HL-60/S4 treated with phorbol 12-myristate 13-acetate at 8.2 ng/mL for 4 days and 3 days (cell line): ENCODE measurements around the gene ZFYVE28.

ENCODE experiments used
- in situ Hi-C: fragments of 300-500 bp; cut with MboI; formaldehyde crosslinking; loops from 2 replicates; pipeline ENCODE4 v1.15.0; 2022; ENCODE audit warnings: low sequenced_read_pairs

Gene ZFYVE28

GRCh38 chr4:2306773-2307410 is 111.6 kb downstream of the ZFYVE28 start:
- in situ Hi-C loops, result no loop called here

- in situ Hi-C loops, result no loop called here
These were observed 112.5 kb downstream of the ZFYVE28 start for GRCh38 chr4:2305766-2306501.

GRCh38 chr4:2304877-2305561 is 113.4 kb downstream of the ZFYVE28 start:
- in situ Hi-C loops, result no loop called here

- in situ Hi-C loops, result no loop called here
These were observed 114.0 kb downstream of the ZFYVE28 start for GRCh38 chr4:2304321-2304876.

GRCh38 chr4:2303686-2304320 is 114.6 kb downstream of the ZFYVE28 start:
- in situ Hi-C loops, result no loop called here

- in situ Hi-C loops, result no loop called here
These were observed 115.2 kb downstream of the ZFYVE28 start for GRCh38 chr4:2303121-2303685.

- in situ Hi-C loops, result no loop called here
These were observed 115.9 kb downstream of the ZFYVE28 start for GRCh38 chr4:2302387-2303119.

- in situ Hi-C loops, result no loop called here
These were observed 116.6 kb downstream of the ZFYVE28 start for GRCh38 chr4:2301806-2302205.

GRCh38 chr4:2301225-2301642 is 117.2 kb downstream of the ZFYVE28 start:
- in situ Hi-C loops, result no loop called here

- in situ Hi-C loops, result no loop called here
These were observed 117.8 kb downstream of the ZFYVE28 start for GRCh38 chr4:2300431-2301224.

GRCh38 chr4:2299794-2300193 is 118.7 kb downstream of the ZFYVE28 start:
- in situ Hi-C loops, result no loop called here

- in situ Hi-C loops, result no loop called here
These were observed 119.9 kb downstream of the ZFYVE28 start for GRCh38 chr4:2298532-2298991.

GRCh38 chr4:2297606-2298531 is 120.6 kb downstream of the ZFYVE28 start:
- in situ Hi-C loops, result no loop called here

GRCh38 chr4:2296631-2297601 is 121.5 kb downstream of the ZFYVE28 start:
- in situ Hi-C loops, result no loop called here

- in situ Hi-C loops, result no loop called here
These were observed 122.5 kb downstream of the ZFYVE28 start for GRCh38 chr4:2295900-2296442.

- in situ Hi-C loops, result no loop called here
These were observed 122.9 kb downstream of the ZFYVE28 start for GRCh38 chr4:2295500-2295899.

GRCh38 chr4:2292646-2293108 is 125.8 kb downstream of the ZFYVE28 start:
- in situ Hi-C loops, result no loop called here
